Skin of body (tissue), 2 donors: Measurements from ENCODE around the gene SDCCAG8. TPM values are rescaled to one million over a fixed set of nuclear protein-coding genes. Genes with fewer than 3 reads are reported as not detected.

Source experiments
- DNase-seq: peaks from one replicate; lab custom pipeline; 2025; lab: John Stamatoyannopoulos, UW
- total RNA-seq: library from RNA; depleted of rRNA; stranded (reverse); fragments of >200 nt; gene quantifications from one replicate; pipeline ENCODE4 v1.2.3, GENCODE V29; 2014

SDCCAG8 gene
- total RNA-seq, 1 donor from 2014 or later, result 55.0 TPM

- DNase-seq, result no peak
Measured at GRCh38 chr1:243455760-243456651, 200.2 kb downstream of the SDCCAG8 start.

- DNase-seq, result no peak
Measured at GRCh38 chr1:243457363-243457982, 201.6 kb downstream of the SDCCAG8 start.

GRCh38 chr1:243459059-243459458 is 203.2 kb downstream of the SDCCAG8 start:
- DNase-seq, result no peak

DNA sequence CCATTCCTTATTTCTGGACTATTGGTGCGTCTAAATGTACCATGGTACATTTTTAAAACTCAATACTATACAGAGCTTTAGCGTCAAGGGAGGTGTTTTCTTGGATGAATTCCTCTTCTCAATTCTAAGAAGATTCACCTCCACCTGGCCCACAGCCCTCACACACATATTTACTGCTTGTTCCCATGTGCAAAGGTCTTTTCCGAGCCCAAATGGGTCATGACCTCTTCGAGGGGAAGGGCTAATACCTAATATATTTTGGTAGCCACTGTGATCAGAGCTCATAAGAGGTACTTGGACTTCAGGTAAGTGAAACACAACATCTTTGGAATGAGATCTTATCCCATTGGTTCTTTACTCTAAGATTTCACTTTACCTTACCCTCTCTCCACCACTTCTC is 205.9 kb downstream of the SDCCAG8 start:
- DNase-seq, result no peak

- DNase-seq, result no peak
Measured at GRCh38 chr1:243462929-243463697, 207.3 kb downstream of the SDCCAG8 start.

DNA sequence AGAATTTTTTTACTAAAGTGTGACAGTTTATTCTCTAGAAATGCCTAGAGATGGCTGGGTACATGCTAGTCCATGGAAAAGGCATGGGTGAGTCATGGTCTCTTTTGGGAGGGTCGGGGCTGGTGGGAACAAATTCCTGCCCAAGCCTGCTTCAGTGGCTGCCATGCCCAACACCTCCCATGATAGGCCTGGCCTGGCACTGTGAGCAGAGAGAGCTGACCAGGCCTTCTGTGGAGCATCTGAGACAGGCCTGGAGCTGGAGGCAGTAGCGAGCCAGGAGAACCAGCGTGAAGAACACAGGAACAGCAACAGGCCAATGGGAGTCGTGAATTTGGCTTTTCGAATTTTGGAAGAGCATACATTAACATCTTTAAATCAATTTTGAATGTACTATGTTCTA is 209.2 kb downstream of the SDCCAG8 start:
- DNase-seq, result no peak

- DNase-seq, result no peak
Measured at GRCh38 chr1:243465738-243466137, 209.9 kb downstream of the SDCCAG8 start.

DNA sequence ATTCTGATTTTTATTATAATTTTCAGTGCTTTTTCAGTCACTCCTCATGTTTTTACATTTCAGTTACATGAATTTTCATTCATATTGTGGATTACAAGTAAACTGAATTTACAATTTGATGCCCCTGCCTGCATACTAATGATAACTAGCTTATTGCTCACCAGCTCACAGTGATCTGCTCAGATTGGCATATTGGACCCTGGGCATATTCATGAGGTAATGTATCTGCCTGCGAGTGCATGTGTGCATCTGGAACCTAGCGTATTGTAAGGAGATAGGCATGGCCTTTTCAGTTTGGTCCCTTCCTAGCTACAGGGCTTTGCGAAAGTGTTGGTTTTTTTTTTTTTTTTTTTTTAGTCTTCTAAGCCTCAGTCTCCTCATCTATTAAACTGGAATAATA is 213.7 kb downstream of the SDCCAG8 start:
- DNase-seq, result no peak

DNA sequence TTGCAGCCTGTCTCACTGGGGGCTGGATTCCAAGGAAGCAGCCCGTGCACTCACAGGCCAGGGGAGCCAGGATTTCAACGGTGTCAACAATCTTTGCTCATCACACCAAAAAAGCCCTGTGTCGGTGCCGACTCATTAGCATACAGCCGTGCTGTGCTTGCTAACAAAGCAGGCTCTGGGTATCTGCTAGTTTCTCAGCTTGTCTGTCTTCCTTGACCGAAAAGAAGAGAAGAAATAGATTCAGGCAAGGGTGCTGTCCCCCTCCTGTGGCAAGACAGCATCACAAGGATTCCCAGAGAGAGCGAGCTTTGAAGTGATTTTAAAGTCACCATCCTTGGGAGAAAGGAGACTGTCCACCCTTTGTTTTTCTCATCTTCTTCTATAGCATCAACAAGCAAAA is 214.7 kb downstream of the SDCCAG8 start:
- DNase-seq, result no peak

DNA sequence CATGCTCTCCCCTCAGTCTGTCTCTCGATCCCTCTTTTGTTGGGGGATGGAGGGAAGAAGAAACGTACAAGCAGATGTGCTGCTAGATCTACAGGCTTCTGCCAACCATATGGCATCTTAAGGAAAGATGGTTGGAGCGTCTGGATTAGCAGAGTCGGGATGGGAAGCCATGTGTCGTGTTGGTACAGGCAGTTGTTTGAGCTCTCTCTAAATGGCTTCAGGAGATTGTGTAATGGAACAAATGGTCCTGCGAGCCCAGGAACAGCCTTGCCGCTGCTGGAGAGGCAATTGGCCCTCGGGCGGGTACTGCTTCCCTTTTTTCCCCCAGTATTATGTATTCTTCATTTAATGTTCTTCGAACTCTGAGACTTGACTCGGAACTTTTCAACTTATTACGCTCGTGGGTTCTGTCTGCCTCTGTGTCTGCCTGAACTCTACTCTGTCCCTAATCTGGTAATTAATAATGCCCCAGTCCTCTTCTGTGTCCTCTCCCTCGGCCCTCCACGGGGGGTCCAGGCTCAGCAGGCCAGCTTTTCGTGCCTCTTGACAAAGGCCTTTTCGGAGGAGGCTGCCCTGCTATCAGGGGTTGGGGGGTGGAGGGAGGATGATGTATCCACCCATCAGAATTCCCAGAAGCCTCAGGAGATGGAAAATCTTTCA is 215.3 kb downstream of the SDCCAG8 start:
- peak; percentile 55 for DNase-seq

DNA sequence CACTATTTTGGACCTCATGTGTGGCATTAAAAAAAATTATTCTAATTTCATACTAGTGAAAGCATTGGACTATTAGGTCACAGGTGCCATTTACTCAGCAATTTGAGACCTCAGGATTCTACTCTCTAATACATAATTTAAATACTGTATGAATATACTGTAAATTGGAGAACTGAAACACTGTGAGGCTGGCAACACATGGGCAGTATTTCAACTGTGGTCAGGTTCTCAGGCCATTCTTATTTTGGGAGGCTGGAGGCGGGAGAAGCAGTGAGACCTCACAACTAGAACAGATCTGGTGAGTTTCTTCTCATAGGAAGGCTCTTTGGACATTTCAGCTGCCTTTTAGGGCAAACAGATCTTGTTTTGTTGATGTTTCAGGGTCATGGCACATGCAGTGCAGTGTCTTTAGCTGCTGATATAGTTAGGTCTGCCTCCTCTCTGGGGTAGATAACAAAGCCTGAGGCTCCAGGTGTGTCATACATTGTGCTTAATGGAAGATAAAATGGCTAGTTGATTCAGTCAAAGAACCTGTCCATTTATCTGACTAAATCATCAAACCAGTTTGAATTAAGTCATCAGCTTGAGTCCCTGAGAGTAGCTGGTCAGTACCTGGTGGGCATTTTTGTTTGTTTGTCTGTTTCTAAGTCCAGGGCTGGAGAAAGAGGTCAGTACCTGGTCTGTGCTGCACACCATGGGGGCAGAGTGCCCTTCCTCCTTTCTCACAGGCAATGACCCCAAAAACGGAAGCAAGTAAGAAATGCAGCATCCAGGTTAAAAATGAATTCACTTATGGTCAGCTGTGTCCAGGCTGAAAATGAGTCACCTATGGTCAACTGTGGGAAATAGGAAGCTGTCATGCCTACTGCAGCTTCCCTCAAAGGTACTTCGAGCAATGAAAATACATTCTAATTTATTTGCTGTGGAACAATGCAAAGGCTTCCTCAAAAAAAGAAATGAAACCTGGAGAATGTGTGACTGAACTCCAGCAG is 216.2 kb downstream of the SDCCAG8 start:
- DNase-seq, result no peak

DNA sequence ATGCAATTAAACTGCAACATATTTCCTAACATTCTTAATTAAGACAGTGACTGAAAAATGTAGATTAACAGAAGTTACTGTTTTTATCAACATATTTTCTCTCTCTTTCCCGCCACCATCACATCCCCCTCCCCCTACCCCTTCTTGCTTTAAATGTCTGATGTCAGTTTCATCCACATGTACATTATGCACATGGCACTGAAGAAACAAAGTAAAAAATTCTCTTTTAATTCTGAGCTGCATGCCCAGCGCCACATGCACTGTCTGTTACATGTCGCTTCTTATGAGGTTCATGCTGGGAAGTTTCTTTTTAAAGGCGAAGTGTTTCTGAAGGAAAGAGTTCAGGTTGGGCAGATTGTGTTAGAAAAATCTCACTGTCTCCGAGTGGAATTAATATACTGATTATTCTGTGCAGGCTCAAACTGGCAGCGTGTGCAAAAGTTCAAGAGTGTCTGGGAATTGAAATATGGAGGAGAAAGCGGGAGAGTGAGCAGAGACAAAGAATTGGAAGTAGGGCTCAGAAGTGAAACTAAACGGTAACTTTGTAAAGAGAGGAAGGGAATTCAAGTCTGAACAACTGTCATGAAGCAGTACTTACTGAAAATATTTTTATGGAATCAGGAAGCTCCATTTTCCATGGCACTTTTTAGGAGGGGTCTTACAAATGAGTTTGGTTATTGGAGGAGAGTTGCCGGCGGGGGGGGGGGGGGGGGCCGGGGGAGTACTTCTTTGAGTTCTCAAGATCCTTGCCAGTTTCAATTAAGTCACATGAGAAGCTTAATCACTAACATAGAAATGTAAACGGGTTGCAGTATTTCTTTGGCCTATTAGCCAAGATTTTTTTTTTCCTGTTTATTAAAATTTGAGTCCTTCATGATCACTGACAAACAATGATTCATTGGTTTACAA is 217.6 kb downstream of the SDCCAG8 start:
- peak; percentile 53 for DNase-seq

GRCh38 chr1:243474136-243474881 is 218.5 kb downstream of the SDCCAG8 start:
- no peak for DNase-seq

DNA sequence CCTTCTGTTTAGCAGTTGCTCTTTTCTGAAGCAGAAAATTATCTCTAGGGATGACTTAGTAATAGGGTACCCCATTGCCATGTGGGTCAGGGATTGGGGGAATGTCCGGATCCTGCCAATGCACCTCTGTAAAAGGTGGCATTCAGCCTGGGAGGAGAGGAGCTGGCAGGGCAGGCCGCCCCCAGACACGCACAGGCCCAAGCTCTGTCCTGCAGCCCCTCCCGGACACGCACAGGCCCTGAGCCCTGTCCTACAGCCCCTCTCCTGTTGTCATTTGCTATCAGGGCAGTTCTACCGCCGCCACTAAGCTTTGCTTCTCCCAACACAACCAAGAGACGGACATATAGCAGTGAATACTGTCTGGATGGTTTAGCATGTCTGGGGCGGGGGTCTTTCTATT is 219.1 kb downstream of the SDCCAG8 start:
- no peak for DNase-seq

GRCh38 chr1:243475966-243476365 is 220.1 kb downstream of the SDCCAG8 start:
- no peak for DNase-seq

- no peak for DNase-seq
Measured at GRCh38 chr1:243477731-243478290, 222.0 kb downstream of the SDCCAG8 start.

DNA sequence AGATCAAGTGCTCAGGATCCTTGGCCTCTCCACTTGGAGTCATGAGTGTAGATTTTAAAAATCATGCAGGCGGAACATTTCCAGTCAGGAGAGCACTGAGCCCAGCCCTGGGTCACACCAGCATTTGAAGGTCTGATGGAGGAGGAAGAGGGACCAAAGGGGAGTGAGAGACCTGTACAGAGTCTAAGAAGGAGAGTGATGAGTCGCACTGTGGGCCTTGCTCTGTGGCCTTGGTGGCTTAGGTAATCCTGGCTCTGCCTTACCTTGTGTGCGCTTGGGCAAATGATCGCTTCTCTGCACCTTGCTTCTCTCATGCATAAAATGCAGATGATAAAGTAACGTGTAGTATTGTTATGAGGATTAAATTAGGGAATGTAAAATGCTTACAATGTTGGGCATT is 225.3 kb downstream of the SDCCAG8 start:
- no peak for DNase-seq
